Transverse colon (tissue), 4 donors: ENCODE measurements around the gene CILP2.

Experiments used
- POLR2A ChIP-seq: fragments of 450-650 bp; IDR thresholded peaks from one replicate; pipeline ENCODE4 v1.6.1; 2016; ENCODE audit warnings: antibody characterized with exemption, mild to moderate bottlenecking, moderate library complexity
- POLR2AphosphoS5 ChIP-seq, 3 donors: sonication (generic); formaldehyde crosslinking; IDR thresholded peaks; one replicate each; pipeline ENCODE4 v1.6.1; 2016; ENCODE audit warnings: antibody characterized with exemption in 3 of 3
- TF ChIP-seq, protein P1 (sequence below), 5 experiments: fragments of 200-600 bp in 3 of 5; fragments of 450-650 bp in 2 of 5; sonication (generic) in 3 of 5; IDR thresholded peaks; 1 replicate in 2 of 5; 2 replicates in 3 of 5; pipeline ENCODE4 v1.5.1; 2016 to 2017; ENCODE audit warnings: antibody characterized with exemption in 5 of 5, inconsistent platforms in 3 of 5, mild to moderate bottlenecking in 2 of 5, moderate library complexity in 1 of 5

DNA sequence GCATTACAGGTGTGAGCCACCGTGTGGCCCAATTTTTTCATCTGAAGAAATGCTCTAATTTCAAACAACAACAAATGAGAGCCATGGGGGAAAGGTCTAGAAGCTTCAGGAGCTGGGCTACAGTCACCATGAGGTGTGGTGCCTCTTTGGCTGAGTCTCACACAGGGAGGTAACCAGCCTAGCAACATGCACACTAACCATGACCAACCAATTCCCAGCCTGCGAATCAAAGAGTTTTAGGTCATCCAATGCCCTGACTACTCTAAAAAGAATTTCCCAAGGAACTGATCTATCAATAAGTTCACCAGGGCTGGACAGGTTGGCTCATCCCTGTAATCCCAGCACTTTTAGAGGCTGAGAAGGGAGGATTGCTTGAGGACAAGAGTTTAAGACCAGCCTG is 50.5 kb downstream of the CILP2 start:
- TF ChIP-seq, protein P1, sequence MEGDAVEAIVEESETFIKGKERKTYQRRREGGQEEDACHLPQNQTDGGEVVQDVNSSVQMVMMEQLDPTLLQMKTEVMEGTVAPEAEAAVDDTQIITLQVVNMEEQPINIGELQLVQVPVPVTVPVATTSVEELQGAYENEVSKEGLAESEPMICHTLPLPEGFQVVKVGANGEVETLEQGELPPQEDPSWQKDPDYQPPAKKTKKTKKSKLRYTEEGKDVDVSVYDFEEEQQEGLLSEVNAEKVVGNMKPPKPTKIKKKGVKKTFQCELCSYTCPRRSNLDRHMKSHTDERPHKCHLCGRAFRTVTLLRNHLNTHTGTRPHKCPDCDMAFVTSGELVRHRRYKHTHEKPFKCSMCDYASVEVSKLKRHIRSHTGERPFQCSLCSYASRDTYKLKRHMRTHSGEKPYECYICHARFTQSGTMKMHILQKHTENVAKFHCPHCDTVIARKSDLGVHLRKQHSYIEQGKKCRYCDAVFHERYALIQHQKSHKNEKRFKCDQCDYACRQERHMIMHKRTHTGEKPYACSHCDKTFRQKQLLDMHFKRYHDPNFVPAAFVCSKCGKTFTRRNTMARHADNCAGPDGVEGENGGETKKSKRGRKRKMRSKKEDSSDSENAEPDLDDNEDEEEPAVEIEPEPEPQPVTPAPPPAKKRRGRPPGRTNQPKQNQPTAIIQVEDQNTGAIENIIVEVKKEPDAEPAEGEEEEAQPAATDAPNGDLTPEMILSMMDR (IDR thresholded peaks at IDR 0.05) = no peak
- TF ChIP-seq POLR2AphosphoS5 (IDR thresholded peaks at IDR 0.05) (no peak), POLR2A (no peak)
